Activated CD8-positive, alpha-beta memory T cell treated with anti-CD3 and anti-CD28 coated beads, Interleukin-2, amount 50 U/mL, for 1 hour (primary cell): ENCODE results near the gene NQO2.
"Not testable (repeated sequence)": the region's sequence is repeated elsewhere in the genome, so short reads cannot be mapped to it uniquely, and the experiment has no call there.

Source experiments
- DNase-seq: peaks from one replicate; pipeline ENCODE4 v3.0.0-alpha.2; 2020; ENCODE audit errors: extremely low read depth

The NQO2 gene

GRCh38 chr6:3037638-3038365 is 38.1 kb downstream of the NQO2 start:
- DNase-seq, result no peak

- DNase-seq, result no peak
Observed at GRCh38 chr6:3039384-3039783, 39.7 kb downstream of the NQO2 start.

GRCh38 chr6:3041147-3041546 is 41.5 kb downstream of the NQO2 start:
- no peak for DNase-seq

GRCh38 chr6:3041606-3042005 is 41.9 kb downstream of the NQO2 start:
- DNase-seq, result no peak

- no peak for DNase-seq
Observed at GRCh38 chr6:3045369-3045768, 45.7 kb downstream of the NQO2 start.

GRCh38 chr6:3045777-3046176 is 46.1 kb downstream of the NQO2 start:
- no peak for DNase-seq

GRCh38 chr6:3046295-3046694 is 46.6 kb downstream of the NQO2 start:
- no peak for DNase-seq

GRCh38 chr6:3048009-3048408 is 48.3 kb downstream of the NQO2 start:
- DNase-seq, result not testable (repeated sequence)

GRCh38 chr6:3052481-3053230 is 53.0 kb downstream of the NQO2 start:
- no peak for DNase-seq

GRCh38 chr6:3053231-3053508 is 53.5 kb downstream of the NQO2 start:
- DNase-seq, result no peak

GRCh38 chr6:3054229-3055157 is 54.8 kb downstream of the NQO2 start:
- DNase-seq, result not testable (repeated sequence)

- not testable (repeated sequence) for DNase-seq
Observed at GRCh38 chr6:3055158-3055499, 55.4 kb downstream of the NQO2 start.

GRCh38 chr6:3057063-3057770 is 57.5 kb downstream of the NQO2 start:
- no peak for DNase-seq

GRCh38 chr6:3058957-3059356 is 59.3 kb downstream of the NQO2 start:
- no peak for DNase-seq

GRCh38 chr6:3060092-3060491 is 60.4 kb downstream of the NQO2 start:
- DNase-seq, result not testable (repeated sequence)

- no peak for DNase-seq
Observed at GRCh38 chr6:3061501-3061941, 61.8 kb downstream of the NQO2 start.

- not testable (repeated sequence) for DNase-seq
Observed at GRCh38 chr6:3063340-3063732, 63.6 kb downstream of the NQO2 start.

GRCh38 chr6:3063733-3064700 is 64.3 kb downstream of the NQO2 start:
- DNase-seq, result peak; percentile 76

GRCh38 chr6:3068329-3069214 is 68.9 kb downstream of the NQO2 start, which contains the start of gene RIPK1:
RIPK1 (plus strand) TSS chr6:3068494; CDS start chr6:3076824, 8,330 bp downstream.
- peak; percentile 71 for DNase-seq
